Liver (tissue), 2 donors: ENCODE measurements around the gene NUAK1.

Source experiments
- TF ChIP-seq, protein P1 (sequence below): fragments of 150-350 bp; IDR thresholded peaks from 2 replicates; pipeline ENCODE4 v1.5.1; 2017; ENCODE audit warnings: improper control_type of control experiment, low read depth, low read length; ENCODE audit not compliant: missing input control
- TF ChIP-seq, protein P2 (sequence below): IDR thresholded peaks from 2 replicates; pipeline ENCODE4 v1.6.1; 2016; ENCODE audit warnings: antibody characterized with exemption, mild to moderate bottlenecking
- TF ChIP-seq, protein P3 (sequence below): IDR thresholded peaks from 2 replicates; pipeline ENCODE4 v1.6.1; 2016; ENCODE audit warnings: antibody characterized with exemption
- donor health status: healthy.

DNA sequence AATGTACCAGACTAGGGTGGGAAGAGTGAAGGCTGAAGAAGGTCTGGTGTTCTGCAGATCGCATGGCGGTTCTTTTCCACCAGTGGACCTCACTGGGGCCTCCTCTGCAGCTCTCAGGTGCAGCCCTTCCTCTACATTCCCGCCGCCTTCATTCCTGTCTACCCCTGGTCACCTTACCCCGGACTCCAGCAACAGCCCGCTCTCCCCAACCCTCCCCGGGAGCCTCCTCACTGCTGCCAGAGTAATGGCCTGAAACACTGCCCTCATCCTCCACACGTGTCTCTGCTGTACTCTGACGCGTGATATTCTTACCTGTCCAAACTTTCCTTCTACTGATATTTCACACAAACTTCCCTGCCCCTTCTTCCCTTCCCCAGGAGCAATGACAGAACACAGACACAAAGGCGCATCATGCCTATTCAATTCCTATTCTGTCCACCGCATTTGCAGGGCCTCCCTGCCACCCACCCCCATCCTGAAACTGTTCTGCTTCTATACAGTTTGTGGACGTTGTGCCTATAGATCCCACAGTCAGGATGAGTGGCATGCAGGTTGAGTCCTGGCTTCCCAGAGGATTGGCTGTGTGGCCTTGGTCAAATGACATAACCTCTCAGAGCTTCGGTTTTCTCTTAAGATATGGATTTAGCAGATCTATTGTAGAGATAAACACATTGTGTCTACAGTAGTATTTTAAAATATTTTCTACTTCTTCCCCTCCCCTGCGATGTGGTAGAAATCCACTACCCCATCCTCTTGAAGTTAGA is 1.7 kb upstream of the NUAK1 start:
- TF ChIP-seq, protein P1, sequence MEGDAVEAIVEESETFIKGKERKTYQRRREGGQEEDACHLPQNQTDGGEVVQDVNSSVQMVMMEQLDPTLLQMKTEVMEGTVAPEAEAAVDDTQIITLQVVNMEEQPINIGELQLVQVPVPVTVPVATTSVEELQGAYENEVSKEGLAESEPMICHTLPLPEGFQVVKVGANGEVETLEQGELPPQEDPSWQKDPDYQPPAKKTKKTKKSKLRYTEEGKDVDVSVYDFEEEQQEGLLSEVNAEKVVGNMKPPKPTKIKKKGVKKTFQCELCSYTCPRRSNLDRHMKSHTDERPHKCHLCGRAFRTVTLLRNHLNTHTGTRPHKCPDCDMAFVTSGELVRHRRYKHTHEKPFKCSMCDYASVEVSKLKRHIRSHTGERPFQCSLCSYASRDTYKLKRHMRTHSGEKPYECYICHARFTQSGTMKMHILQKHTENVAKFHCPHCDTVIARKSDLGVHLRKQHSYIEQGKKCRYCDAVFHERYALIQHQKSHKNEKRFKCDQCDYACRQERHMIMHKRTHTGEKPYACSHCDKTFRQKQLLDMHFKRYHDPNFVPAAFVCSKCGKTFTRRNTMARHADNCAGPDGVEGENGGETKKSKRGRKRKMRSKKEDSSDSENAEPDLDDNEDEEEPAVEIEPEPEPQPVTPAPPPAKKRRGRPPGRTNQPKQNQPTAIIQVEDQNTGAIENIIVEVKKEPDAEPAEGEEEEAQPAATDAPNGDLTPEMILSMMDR, result no peak
- TF ChIP-seq, protein P2, sequence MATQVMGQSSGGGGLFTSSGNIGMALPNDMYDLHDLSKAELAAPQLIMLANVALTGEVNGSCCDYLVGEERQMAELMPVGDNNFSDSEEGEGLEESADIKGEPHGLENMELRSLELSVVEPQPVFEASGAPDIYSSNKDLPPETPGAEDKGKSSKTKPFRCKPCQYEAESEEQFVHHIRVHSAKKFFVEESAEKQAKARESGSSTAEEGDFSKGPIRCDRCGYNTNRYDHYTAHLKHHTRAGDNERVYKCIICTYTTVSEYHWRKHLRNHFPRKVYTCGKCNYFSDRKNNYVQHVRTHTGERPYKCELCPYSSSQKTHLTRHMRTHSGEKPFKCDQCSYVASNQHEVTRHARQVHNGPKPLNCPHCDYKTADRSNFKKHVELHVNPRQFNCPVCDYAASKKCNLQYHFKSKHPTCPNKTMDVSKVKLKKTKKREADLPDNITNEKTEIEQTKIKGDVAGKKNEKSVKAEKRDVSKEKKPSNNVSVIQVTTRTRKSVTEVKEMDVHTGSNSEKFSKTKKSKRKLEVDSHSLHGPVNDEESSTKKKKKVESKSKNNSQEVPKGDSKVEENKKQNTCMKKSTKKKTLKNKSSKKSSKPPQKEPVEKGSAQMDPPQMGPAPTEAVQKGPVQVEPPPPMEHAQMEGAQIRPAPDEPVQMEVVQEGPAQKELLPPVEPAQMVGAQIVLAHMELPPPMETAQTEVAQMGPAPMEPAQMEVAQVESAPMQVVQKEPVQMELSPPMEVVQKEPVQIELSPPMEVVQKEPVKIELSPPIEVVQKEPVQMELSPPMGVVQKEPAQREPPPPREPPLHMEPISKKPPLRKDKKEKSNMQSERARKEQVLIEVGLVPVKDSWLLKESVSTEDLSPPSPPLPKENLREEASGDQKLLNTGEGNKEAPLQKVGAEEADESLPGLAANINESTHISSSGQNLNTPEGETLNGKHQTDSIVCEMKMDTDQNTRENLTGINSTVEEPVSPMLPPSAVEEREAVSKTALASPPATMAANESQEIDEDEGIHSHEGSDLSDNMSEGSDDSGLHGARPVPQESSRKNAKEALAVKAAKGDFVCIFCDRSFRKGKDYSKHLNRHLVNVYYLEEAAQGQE, result peak; percentile 14
- TF ChIP-seq, protein P3, sequence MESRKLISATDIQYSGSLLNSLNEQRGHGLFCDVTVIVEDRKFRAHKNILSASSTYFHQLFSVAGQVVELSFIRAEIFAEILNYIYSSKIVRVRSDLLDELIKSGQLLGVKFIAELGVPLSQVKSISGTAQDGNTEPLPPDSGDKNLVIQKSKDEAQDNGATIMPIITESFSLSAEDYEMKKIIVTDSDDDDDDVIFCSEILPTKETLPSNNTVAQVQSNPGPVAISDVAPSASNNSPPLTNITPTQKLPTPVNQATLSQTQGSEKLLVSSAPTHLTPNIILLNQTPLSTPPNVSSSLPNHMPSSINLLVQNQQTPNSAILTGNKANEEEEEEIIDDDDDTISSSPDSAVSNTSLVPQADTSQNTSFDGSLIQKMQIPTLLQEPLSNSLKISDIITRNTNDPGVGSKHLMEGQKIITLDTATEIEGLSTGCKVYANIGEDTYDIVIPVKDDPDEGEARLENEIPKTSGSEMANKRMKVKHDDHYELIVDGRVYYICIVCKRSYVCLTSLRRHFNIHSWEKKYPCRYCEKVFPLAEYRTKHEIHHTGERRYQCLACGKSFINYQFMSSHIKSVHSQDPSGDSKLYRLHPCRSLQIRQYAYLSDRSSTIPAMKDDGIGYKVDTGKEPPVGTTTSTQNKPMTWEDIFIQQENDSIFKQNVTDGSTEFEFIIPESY, result no peak
